Urinary bladder (tissue), 4 donors: ENCODE data around the gene HBE1. TPM values are rescaled to one million over a fixed set of nuclear protein-coding genes. Genes with fewer than 3 reads are reported as not detected.

Experiments
- DNase-seq: peaks from one replicate; pipeline ENCODE4 v3.0.0-alpha.2; 2015; ENCODE audit errors: extremely low spot score
- H3K27ac ChIP-seq: one replicate; pipeline ENCODE4 v1.5.1; 2013; ENCODE audit warnings: low read depth, mild to moderate bottlenecking, moderate library complexity
- H3K36me3 ChIP-seq: one replicate; pipeline ENCODE4 v1.6.1; 2013; ENCODE audit warnings: mild to moderate bottlenecking, moderate library complexity; ENCODE audit not compliant: insufficient read depth
- H3K4me1 ChIP-seq: one replicate; pipeline ENCODE4 v1.6.1; 2013; ENCODE audit warnings: mild to moderate bottlenecking, moderate library complexity; ENCODE audit not compliant: insufficient read depth
- H3K4me3 ChIP-seq: one replicate; pipeline ENCODE4 v1.5.1; 2013; ENCODE audit warnings: low read depth, low read length
- WGBS: extraction: QIAGEN DNeasy Blood & Tissue Kit; methylation state at CpG from one replicate; pipeline ENCODE4 v1.1.7; 2013; 5-methylcytosine and 5-hydroxymethylcytosine counted together
- polyA plus RNA-seq: library from polyadenylated mRNA; stranded (reverse); fragments of 200-250 nt; gene quantifications from one replicate; pipeline ENCODE4 v1.2.3, GENCODE V29; 2013
- total RNA-seq: library from RNA; depleted of rRNA; stranded (reverse); fragments of >200 nt; gene quantifications from one replicate; pipeline ENCODE4 v1.2.3, GENCODE V29; 2014
- donor health status: healthy with polysubstance abuse.
- donor health status: healthy.

HBE1 gene
- total and polyA plus RNA-seq, 2 donors: 0.18 to 3.0 TPM

- Histone ChIP-seq H3K4me3 (no peak overlapping the region), H3K4me1 (no peaks in the 10 kb centered on the region), H3K36me3 (no peaks in the 10 kb centered on the region), H3K27ac (no peak overlapping the region)
- WGBS: 75% methylated on average over 7 of the region's 7 CpGs
- DNase-seq: no peak
Observed at GRCh38 chr11:5242933-5243815, 26.6 kb downstream of the HBE1 start.

- Histone ChIP-seq H3K27ac (no peak overlapping the region), H3K4me1 (no peaks in the 10 kb centered on the region), H3K36me3 (no peaks in the 10 kb centered on the region), H3K4me3 (no peak overlapping the region)
- 63% methylated on average over 2 of the region's 2 CpGs for WGBS
- no peak for DNase-seq
Observed at GRCh38 chr11:5242208-5242607, 27.5 kb downstream of the HBE1 start.

GRCh38 chr11:5241458-5241857 lies 28.3 kb downstream of the HBE1 start:
- WGBS: 64% methylated on average over 3 of the region's 3 CpGs
- no peak overlapping the region for H3K27ac ChIP-seq
- H3K4me3 ChIP-seq: no peak overlapping the region
- no peaks in the 10 kb centered on the region for H3K36me3 ChIP-seq
- DNase-seq: no peak
- H3K4me1 ChIP-seq: no peaks in the 10 kb centered on the region

- Histone ChIP-seq H3K4me1 (no peaks in the 10 kb centered on the region), H3K27ac (no peak overlapping the region), H3K4me3 (no peak overlapping the region), H3K36me3 (no peaks in the 10 kb centered on the region)
- no peak for DNase-seq
- 64% methylated on average over 2 of the region's 2 CpGs for WGBS
Observed at GRCh38 chr11:5240458-5240857, 29.3 kb downstream of the HBE1 start.

GRCh38 chr11:5240056-5240455 lies 29.7 kb downstream of the HBE1 start:
- no peak for DNase-seq

GRCh38 chr11:5239046-5239445 lies 30.7 kb downstream of the HBE1 start:
- no peak overlapping the region for H3K4me3 ChIP-seq
- H3K36me3 ChIP-seq: no peaks in the 10 kb centered on the region
- no peak for DNase-seq
- no peaks in the 10 kb centered on the region for H3K4me1 ChIP-seq
- H3K27ac ChIP-seq: no peak overlapping the region

More at GRCh38 chr11:5240056-5240455, 29.7 kb downstream of the HBE1 start:
- H3K36me3 ChIP-seq: no peaks in the 10 kb centered on the region
- 87% methylated on average over 1 of the region's 1 CpG for WGBS
- H3K27ac ChIP-seq: no peak overlapping the region
- H3K4me3 ChIP-seq: no peak overlapping the region
- H3K4me1 ChIP-seq: no peaks in the 10 kb centered on the region

DNA sequence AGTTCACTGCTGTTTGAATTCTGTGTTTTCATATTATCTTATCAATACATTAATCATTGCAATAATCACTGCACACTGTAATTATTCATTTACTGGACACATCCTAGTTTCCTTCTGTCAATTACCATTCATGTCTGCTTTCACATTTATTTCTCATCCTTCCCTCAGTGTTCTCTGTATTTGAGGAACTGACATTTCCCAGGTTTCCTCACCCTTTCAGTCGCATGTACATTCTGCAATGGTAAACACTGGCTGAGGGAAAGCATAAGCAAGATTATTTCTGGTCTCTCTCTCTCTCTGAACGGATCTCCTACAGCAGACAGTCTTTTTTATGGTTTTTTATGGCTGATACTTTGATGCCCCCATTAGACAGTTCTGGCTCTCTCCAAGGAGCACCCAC lies 31.3 kb downstream of the HBE1 start:
- H3K36me3 ChIP-seq: no peaks in the 10 kb centered on the region
- H3K4me1 ChIP-seq: no peaks in the 10 kb centered on the region
- no peak overlapping the region for H3K27ac ChIP-seq
- no peak overlapping the region for H3K4me3 ChIP-seq
- WGBS: 45% methylated on average over 2 of the region's 2 CpGs
- DNase-seq: no peak

- Histone ChIP-seq H3K4me3 (no peak overlapping the region), H3K36me3 (no peaks in the 10 kb centered on the region), H3K27ac (no peak overlapping the region), H3K4me1 (no peaks in the 10 kb centered on the region)
- 80% methylated on average over 2 of the region's 2 CpGs for WGBS
- no peak for DNase-seq
Observed at GRCh38 chr11:5237420-5237819, 32.3 kb downstream of the HBE1 start.

DNA sequence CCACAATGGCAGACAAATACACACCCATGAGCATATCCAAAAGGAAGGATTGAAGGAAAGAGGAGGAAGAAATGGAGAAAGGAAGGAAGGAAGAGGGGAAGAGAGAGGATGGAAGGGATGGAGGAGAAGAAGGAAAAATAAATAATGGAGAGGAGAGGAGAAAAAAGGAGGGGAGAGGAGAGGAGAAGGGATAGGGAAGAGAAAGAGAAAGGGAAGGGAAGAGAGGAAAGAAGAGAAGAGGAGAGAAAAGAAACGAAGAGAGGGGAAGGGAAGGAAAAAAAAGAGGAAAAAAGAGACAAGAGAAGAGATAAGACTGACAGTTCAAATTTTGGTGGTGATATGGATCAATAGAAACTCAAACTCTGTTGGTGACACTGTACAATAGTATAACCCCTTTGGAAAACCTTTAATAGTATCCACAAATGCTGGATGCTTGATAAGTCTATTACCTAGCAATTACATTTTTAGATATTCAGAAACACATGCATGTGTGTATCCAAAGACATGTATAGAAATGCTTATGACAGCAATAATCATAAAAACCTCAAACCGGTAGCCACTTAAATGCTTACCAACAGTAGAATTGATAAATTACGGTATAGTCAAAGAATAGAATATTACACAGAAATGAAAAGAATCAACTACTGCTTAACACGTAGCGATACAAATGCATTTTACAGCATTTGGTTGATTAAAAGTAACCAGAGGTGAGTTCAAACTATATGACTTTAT lies 34.2 kb downstream of the HBE1 start:
- H3K4me3 ChIP-seq: no peak overlapping the region
- DNase-seq: no peak
- 87% methylated on average over 5 of the region's 5 CpGs for WGBS
- no peaks in the 10 kb centered on the region for H3K36me3 ChIP-seq
- no peak overlapping the region for H3K27ac ChIP-seq
- H3K4me1 ChIP-seq: no peaks in the 10 kb centered on the region

DNA sequence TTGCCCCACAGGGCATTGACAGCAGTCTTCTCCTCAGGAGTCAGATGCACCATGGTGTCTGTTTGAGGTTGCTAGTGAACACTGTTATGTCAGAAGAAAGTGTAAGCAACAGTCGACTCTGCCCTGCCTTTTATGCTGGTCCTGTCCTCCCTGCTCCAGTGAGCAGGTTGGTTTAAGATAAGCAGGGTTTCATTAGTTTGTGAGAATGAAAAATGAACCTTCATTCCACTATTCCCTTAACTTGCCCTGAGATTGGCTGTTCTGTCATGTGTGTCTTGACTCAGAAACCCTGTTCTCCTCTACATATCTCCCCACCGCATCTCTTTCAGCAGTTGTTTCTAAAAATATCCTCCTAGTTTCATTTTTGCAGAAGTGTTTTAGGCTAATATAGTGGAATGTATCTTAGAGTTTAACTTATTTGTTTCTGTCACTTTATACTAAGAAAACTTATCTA lies 35.3 kb downstream of the HBE1 start, which contains the start of gene HBD:
HBD (minus strand) TSS at position 103 of the 454 bp plus-strand sequence; CDS start at position 53, 50 bp downstream.
- DNase-seq: no peak
- no peaks in the 10 kb centered on the region for H3K4me1 ChIP-seq
- no peak within 1 kb of the TSS for H3K4me3 ChIP-seq
- WGBS: 34% methylated on average over 2 of the region's 2 CpGs
- H3K27ac ChIP-seq: no peak within 1 kb of the TSS
- no peaks in the 10 kb centered on the region for H3K36me3 ChIP-seq

- Histone ChIP-seq H3K4me1 (no peaks in the 10 kb centered on the region), H3K36me3 (no peaks in the 10 kb centered on the region), H3K4me3 (no peak overlapping the region), H3K27ac (no peak overlapping the region)
- DNase-seq: no peak
- 88% methylated on average over 1 of the region's 1 CpG for WGBS
Observed at GRCh38 chr11:5233307-5233706, 36.4 kb downstream of the HBE1 start.

DNA sequence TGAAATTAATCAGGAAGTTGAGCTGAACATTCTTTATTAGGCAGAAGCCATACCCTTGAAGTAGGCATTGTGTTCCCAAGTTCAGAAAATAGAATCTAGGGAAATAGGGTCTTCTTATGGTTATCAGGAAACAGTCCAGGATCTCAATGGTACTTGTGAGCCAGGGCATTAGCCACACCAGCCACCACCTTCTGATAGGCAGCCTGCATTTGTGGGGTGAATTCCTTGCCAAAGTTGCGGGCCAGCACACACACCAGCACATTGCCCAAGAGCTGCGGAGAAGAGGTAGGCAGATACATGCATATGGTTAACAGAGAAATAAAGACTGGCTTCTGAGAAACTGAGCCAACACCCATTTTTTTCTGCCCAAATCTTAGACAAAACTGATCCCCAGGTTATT lies 36.9 kb downstream of the HBE1 start:
- Histone ChIP-seq H3K4me1 (no peaks in the 10 kb centered on the region), H3K4me3 (no peak overlapping the region), H3K27ac (no peak overlapping the region), H3K36me3 (no peaks in the 10 kb centered on the region)
- DNase-seq: no peak
- 94% methylated on average over 2 of the region's 2 CpGs for WGBS

DNA sequence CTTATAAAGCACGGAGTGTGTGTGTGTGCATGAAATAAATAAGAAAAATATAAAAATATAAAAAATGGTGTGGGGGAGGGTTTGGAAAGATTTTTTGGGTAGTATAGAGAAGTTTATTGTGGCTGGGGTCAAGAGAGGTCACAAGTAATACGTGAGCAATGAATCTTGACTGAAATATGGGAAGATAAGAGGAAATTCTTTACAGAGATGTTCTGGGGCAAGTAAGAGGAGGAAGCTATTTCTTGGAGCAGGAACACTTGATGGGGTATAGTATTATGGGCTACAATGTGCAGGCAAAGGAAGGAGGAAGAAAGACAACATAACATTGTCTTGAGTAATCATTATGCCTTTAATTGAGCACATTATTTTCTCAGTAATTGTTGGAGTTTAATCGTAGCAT lies 37.6 kb downstream of the HBE1 start:
- no peak for DNase-seq
- 55% methylated on average over 3 of the region's 3 CpGs for WGBS
- Histone ChIP-seq H3K4me1 (no peaks in the 10 kb centered on the region), H3K4me3 (no peak overlapping the region), H3K27ac (no peak overlapping the region), H3K36me3 (no peaks in the 10 kb centered on the region)

DNA sequence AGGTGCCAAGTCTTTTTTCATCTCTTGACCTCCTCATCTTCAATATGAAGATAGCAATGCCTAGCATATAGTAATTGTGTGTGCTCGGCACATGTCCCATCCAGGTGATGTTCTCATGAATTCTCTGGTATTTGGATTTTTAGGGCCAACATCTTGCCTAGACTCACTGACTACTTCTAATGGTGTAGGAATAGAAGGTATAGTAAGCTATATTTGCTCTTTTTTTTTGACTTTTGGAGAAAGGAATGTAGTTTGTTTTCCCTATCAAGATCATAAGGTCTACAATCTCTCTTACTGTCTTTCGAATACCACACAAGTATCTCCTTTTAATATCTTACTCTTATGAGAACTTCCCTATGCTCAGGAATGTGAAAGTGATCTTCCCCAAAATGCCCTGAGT lies 38.6 kb downstream of the HBE1 start:
- 82% methylated on average over 2 of the region's 2 CpGs for WGBS
- H3K4me1 ChIP-seq: no peaks in the 10 kb centered on the region
- H3K36me3 ChIP-seq: no peaks in the 10 kb centered on the region
- no peak overlapping the region for H3K27ac ChIP-seq
- DNase-seq: no peak
- no peak overlapping the region for H3K4me3 ChIP-seq
